ENCODE results near the gene CENPM. TPM values are rescaled to one million over a fixed set of nuclear protein-coding genes. Genes with fewer than 3 reads are reported as not detected.

The CENPM gene
- total and polyA plus RNA-seq, 7 donors, result 0.52 to 2.3 (median 1.1) TPM; not detected in 1

DNA sequence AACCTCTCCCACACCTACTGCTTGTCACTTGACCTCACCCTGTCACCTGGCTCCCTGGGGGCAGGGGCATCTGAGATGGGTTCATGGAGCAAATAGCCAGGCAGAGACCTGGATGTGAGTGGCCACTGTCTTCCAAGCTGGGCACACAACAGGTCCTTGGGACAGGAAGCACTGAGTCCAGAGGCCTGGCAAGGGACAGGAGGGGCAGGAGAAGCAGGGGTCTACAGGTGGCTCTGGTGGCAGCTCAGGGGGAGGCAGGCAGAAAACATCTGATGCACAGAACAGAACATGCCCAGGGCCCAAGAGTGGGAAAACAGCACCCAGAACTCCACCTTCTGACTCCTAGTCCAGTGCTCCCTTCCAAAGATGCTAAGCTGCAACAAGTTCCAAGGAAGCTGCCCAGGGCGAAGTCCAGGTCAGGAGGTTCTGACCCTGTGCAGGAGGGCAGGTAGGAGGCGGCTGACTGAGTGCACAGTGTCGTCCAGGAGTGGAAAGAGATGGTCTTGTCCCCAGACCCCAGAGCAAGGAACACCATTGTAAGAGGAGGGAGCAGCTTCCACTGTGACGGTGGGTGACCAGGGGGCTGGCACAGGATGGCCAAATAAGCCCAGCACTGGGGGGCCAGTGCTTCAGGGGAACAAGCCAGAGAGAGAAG is 23.9 kb downstream of the CENPM start:
- TF ChIP-seq, protein P1, sequence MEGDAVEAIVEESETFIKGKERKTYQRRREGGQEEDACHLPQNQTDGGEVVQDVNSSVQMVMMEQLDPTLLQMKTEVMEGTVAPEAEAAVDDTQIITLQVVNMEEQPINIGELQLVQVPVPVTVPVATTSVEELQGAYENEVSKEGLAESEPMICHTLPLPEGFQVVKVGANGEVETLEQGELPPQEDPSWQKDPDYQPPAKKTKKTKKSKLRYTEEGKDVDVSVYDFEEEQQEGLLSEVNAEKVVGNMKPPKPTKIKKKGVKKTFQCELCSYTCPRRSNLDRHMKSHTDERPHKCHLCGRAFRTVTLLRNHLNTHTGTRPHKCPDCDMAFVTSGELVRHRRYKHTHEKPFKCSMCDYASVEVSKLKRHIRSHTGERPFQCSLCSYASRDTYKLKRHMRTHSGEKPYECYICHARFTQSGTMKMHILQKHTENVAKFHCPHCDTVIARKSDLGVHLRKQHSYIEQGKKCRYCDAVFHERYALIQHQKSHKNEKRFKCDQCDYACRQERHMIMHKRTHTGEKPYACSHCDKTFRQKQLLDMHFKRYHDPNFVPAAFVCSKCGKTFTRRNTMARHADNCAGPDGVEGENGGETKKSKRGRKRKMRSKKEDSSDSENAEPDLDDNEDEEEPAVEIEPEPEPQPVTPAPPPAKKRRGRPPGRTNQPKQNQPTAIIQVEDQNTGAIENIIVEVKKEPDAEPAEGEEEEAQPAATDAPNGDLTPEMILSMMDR (IDR thresholded peaks at IDR 0.05), result no peak
- H3K9me3 ChIP-seq, result no peaks in the 10 kb centered on the region
- no peaks in the 10 kb centered on the region for H3K36me3 ChIP-seq (ENCODE audit: insufficient read depth in 1 of 2, low read depth in 1 of 2)
- DNase-seq (no peak), ATAC-seq (no peak)
- H3K4me3 ChIP-seq, result no peak overlapping the region
- WGBS, 3 donors, result 90 to 94% (median 92%) methylated on average over 4 of the region's 4 CpGs
- intact Hi-C loops (cut with DNase I), result no loop called here
- no peak overlapping the region for H3K27ac ChIP-seq
- H3K4me1 ChIP-seq, result peaks cover 6% of the 10 kb centered on the region
- peaks cover 0 to 16% (median 2%) of the 10 kb centered on the region in 3 donors for H3K27me3 ChIP-seq (ENCODE audit: insufficient read depth in 3 of 3, low read length in 2 of 3)

DNA sequence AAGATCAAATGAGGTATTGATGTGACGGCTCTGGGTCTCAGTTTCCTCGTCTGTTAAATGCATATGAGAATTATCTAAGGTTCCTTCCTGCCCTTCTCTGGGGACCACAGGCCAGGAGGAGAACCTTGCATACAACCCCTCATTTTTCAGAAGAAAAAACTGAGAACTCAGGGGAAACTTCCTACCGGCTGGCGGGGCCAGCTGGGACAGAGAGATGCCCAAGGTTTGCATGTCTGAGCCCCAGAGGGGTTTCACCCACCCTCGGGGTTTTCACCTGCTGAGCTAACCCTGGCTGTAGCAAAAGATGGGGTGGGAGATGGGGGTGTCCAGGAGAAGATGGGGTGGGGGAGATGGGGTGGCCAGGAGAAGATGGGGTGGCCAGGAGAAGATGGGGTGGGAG is 24.6 kb downstream of the CENPM start:
- Histone ChIP-seq H3K27me3 (ENCODE audit: insufficient read depth in 3 of 3, low read length in 2 of 3) (peaks cover 0 to 16% (median 2%) of the 10 kb centered on the region in 3 donors), H3K4me1 (peaks cover 6% of the 10 kb centered on the region), H3K27ac (no peak overlapping the region), H3K36me3 (ENCODE audit: insufficient read depth in 1 of 2, low read depth in 1 of 2) (no peaks in the 10 kb centered on the region), H3K4me3 (no peak overlapping the region), H3K9me3 (no peaks in the 10 kb centered on the region)
- ATAC-seq (no peak), DNase-seq (no peak)
- 84 to 90% (median 90%) methylated on average over 5 of the region's 5 CpGs for WGBS, 3 donors
- intact Hi-C loops (cut with DNase I), result no loop called here
- TF ChIP-seq, protein P1 (IDR thresholded peaks at IDR 0.05), result no peak

DNA sequence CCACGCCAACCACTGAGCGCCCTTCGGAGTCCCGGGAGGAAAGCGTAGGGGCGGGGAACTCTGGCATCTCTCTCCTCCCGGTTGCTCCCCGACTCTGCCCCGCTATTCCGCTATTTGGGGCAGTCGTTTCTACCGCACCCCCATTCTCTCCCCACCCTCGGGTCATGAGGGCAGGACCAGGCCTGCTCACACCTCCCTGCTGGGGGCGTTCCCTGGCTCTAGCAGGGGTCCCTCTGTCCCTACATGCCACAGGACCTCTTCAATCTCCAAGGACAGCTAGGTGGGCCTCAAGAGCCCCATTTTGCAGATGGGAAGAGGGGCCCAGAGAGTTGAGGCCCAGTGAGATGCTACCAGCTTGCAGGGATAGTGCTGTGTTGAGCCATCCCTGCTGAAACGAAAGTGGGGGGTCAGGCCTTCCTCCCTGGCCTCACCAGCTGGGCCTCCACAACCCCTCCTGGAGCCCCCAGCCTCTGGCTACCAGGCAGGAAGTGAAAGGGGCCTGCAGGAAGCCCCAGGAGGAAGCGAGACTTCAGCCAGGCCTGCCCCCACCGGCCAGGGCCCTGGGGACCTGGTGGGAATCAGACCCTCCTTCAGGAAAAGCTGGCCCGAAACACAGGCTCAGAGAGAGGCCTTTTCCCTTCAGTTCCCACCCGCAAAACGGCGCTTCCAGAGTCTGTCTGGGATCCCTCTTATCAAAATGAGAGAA is 26.5 kb downstream of the CENPM start:
- Histone ChIP-seq H3K9me3 (no peaks in the 10 kb centered on the region), H3K27me3 (ENCODE audit: insufficient read depth in 3 of 3, low read length in 2 of 3) (peaks cover 0 to 28% (median 3%) of the 10 kb centered on the region in 3 donors), H3K4me3 (peak overlapping the region; percentile 68), H3K36me3 (ENCODE audit: insufficient read depth in 1 of 2, low read depth in 1 of 2) (no peaks in the 10 kb centered on the region), H3K4me1 (peaks cover 6% of the 10 kb centered on the region), H3K27ac (no peak overlapping the region)
- intact Hi-C loops (cut with DNase I), result no loop called here
- ATAC-seq (peak in 1 of 4 donors; percentile 4), DNase-seq (no peak)
- TF ChIP-seq, protein P1 (IDR thresholded peaks at IDR 0.05), result no peak
- 54 to 66% (median 56%) methylated on average over 21 of the region's 21 CpGs for WGBS, 3 donors

DNA sequence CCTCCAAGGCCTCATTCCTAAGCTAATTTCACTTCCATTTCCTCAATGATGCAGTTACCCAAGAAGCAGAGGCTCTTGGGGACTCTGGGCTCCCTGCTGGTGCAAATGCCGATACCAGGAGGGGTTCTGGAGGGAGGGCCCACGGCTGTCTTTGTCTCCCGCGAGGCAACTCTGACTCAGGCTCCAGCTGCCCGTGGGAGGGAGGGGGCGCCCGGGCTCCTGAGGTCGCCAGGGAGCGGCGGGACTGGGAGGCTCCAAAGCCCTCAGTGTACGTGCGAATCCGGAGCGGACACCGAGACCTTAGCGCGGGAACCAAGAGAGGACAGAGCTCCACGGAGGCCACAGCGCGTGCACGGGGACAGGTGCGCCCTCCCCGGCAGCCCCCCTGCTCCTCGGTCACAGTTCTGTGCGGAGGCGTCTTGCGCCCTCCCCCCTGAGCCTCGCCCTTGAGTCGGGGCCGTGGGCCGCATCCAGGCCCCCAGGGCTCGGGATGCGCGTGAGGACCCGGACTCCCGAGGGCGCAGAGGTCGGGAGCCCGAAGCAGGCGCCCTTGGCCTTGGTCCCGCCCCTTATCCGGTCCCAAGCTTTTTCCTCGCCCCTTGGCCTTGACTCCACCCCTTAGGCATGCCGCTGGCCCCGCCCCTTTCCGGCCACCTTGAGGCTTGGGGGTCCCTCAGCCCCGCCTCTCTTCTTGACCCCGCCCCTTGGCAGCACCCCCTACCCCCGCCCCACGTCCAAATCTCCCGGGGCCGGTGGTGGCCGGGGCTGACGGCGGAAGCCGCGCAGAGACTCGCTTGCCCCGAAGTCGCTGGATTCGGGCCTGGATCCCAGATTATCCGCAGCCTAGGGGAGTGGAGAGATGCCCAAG is 27.4 kb downstream of the CENPM start:
- intact Hi-C loops (cut with DNase I), result no loop called here
- TF ChIP-seq, protein P1 (IDR thresholded peaks at IDR 0.05), result no peak
- Histone ChIP-seq H3K27ac (no peak overlapping the region), H3K27me3 (ENCODE audit: insufficient read depth in 3 of 3, low read length in 2 of 3) (peaks cover 0 to 36% (median 10%) of the 10 kb centered on the region in 3 donors), H3K9me3 (no peaks in the 10 kb centered on the region), H3K36me3 (ENCODE audit: insufficient read depth in 1 of 2, low read depth in 1 of 2) (no peaks in the 10 kb centered on the region), H3K4me1 (peaks cover 6% of the 10 kb centered on the region), H3K4me3 (peak overlapping the region; percentile 68)
- whole genome bisulfite sequencing, 3 donors, result 3 to 10% (median 4%) methylated on average over 45 to 62 of the region's 62 CpGs
- peak; percentile 64 to 78 for DNase-seq
- ATAC-seq, result peak; percentile 56 to 63 (median 59)

Measured in psoas muscle (tissue), 8 donors.